HG03442 (cell line): ENCODE results near the gene NDUFAB1.
A peak's percentile ranks its signal among the peaks of the same experiment; 100 is the strongest.
"Not testable (repeated sequence)": the region's sequence is repeated elsewhere in the genome, so short reads cannot be mapped to it uniquely, and the experiment has no call there.

Experiments
- ATAC-seq: cut with Tn5 transposase; IDR thresholded peaks from one replicate; pipeline ENCODE4 v1.9.1; 2021; ENCODE audit warnings: mild to moderate bottlenecking, moderate library complexity; ENCODE audit not compliant: unreplicated experiment

NDUFAB1 gene

DNA sequence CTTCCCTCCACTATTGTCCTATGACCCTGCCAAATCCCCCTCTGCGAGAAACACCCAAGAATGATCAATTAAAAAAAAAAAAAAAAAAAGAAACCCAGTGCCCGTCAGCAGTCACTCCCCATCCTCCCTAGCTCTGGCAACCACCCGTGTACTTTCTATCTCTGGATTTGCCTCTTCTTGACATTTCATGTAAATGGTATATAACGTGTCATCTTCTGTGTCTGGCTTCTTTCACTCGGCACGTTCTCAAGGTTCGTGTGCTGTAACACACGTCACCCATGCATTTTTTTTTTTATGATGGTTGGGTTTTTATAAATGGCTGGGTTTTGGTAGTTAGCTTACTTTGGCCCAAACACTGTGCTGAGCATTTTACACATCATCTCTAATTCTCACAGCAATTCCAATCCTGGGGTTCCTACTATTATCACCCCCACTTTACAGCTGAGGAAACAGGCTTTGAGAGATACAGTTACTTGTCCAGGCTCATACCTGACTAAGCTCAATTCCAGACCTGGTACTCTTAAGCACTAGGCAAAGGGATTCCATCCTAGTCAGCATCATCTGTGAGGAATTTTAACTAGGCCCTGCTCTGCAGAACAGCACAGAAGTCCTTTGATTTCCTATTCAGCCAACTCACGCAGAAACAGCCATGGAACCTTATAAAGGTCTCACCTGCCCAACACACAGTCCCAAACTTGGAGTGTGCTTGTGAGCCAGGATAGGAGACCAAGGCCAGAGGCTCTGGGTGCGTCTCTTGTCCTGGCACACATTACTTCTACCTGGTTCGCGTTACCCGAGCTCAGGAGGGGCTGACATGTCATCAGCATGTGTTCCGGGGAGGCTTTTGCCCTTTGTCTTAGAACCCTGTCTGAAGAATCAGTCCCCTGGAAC, 11.7 kb downstream of the NDUFAB1 start:
- no peak for ATAC-seq

DNA sequence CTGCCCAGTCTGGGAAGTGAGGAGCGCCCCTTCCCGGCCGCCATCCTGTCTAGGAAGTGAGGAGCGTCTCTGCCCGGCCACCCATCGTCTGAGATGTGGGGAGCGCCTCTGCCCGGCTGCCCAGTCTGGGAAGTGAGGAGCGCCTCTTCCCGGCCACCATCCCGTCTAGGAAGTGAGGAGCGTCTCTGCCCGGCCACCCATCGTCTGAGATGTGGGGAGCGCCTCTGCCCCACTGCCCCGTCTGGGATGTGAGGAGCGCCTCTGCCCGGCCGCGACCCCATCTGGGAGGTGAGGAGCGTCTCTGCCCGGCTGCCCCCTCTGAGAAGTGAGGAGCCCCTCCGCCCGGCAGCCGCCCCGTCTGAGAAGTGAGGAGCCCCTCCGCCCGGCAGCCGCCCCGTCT, 12.8 kb downstream of the NDUFAB1 start:
- not testable (repeated sequence) for ATAC-seq

DNA sequence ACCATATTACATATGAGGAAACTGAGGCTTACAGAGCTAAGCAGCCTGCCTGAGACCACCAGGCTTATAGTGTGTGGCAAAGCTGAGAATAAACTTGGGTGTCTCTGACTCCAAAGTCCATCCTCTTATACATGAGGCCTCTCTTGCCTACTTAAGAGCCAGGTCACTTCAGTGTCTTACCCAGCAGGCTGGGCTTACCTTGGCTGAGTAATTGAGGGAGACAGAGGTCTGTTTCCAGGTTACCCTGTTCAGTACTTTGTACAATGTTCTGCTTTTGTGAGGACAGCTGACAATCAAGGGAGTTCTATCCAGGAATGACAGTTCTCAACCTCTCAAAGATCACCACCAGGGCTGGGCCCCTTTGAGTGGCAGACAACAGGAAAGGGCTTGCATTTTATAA, 14.4 kb downstream of the NDUFAB1 start:
- no peak for ATAC-seq

DNA sequence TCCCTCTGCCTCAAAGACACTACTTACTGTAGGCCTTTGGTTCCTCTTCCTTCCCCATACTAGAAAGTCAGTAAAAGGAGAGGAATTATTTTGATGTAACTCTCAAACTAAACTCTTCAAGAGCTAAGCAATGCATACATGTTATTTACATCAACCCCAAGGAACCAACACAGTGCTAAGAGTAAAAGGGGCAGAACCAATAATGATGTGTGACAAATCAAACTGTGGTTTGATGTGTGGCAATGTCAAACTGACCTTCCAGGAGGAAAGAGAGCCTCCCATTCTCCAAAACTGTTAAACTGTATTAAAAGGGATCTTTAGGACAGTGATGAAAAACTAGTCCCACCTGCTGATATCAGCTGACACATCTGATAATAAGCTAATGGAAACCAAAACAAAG, 15.7 kb downstream of the NDUFAB1 start:
- no peak for ATAC-seq

DNA sequence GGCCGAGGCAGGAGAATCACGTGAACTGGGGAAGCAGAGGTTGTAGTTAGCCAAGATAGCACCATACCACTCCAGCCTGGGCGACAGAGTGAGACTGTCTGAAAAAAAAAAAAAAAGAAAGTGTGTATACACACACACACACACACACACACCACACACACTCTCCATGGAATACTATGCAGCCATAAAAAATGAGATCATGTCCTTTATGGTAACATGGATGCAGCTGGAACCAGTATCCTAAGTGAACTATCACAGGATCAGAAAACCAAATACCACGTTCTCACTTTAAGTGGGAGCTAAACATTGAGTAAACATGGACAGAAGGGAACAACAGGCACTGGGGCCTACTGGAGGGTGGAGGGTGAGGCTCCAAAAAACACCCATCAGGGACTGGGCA, 16.7 kb downstream of the NDUFAB1 start:
- ATAC-seq, result no peak

DNA sequence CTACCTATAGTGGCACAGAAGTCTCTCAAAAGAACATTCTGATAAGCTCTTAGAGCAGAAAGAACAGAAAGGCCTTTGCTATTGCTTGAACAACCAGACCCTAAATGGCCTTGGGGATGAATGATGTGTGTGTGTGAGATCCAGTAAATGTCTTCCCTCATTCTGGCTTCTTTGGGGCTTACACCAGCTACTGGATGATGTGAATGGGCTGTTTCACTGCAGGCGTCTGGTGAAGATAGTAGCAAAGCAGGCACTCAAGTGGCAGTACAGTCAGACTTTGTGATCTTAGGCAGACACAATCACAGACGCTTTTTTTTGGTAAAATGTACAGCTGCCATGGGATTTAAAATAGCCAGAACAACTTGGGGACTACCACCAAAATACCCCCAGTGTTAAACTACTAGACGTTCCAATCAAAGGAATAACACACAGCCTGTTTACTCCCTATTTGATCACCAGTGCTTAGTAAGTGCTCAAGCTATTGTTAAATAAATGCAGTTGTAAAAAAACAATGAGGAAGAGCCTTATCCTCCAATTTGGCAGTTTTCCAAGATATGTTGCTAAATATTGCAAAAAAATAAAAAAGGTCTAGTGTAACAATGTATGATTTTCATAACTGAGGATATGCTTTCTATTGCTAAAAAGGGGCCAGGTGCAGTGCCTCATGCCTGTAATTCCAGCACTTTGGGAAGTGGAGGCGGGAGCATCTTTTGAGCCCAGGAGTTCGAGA, 17.9 kb downstream of the NDUFAB1 start:
- ATAC-seq, result no peak

DNA sequence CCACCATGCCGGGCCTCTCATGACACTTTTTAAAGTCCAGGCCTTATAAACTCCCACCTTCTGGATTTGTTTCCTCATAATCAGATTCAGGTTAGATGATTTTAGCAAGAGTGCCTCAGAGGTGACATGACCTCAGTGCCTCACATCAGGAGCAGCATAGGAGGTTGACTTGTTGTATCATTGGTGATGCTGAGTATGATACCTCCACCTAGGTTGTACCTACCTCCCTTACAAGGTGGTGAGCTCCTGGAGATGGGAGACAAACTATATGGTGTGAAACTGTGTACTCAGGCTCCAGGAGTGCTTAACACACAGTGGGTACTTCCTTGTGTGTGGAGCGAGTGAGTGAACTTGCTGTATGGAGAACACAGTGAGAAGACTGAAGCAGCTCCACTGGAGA, 18.6 kb downstream of the NDUFAB1 start:
- ATAC-seq, result no peak

DNA sequence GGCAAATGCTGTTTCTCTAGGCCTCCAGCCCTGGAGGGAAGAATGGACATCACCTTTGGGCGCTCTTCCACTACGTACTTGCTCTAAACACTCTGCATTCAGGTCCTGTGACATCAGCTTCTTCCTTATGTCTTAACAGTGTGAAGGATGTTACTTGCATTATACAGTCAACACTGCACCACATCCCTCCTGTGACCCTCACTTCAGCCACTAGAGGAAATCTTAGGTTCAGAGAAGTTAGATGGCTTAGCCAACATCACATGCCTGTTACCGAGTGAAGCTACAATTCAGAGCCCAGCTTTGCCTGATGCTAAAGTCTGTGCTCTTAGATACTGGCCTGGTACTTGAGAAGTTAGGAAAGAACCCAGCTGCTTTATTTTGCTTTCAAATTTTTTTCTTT, 20.3 kb downstream of the NDUFAB1 start:
- ATAC-seq, result no peak

DNA sequence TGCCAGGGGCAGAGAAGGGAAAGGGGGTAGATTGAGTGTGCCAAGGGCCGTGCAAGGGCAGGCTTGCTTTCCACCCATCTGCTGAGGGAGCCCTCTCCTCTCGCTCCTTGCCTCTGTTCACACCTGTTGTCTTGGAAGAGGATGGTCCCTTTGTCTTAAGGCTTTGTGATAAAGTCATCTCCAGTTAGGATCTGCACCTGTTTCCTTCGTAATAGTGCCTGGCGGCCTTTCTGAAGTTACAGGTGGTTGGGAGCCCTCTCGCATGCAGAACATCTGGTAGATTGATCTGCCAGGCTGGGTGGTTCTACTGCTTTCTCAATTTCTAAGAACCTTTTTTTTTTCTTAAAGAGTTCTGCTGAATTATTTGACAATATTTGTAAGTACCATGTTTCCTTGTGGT, 22.3 kb downstream of the NDUFAB1 start:
- ATAC-seq, result no peak

DNA sequence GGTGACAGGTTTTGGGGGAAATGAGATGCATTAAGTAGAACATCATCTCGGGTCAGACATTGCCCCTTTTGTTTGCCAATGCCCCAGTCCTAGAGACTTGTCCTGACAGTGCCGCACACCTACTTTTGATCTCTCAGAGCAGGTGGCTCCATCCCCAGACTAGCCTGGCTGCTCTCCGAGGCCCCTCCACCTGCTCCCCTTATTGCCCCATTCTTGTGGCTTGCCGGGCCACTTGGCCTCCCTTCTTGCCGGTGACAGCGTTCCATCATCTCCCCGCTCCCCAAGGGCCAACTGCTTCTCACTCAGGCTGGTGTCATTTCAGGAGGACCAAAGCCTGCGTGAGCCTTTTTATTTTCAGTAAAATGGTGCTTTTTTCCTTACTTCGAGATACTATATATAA, 23.7 kb downstream of the NDUFAB1 start:
- no peak for ATAC-seq

DNA sequence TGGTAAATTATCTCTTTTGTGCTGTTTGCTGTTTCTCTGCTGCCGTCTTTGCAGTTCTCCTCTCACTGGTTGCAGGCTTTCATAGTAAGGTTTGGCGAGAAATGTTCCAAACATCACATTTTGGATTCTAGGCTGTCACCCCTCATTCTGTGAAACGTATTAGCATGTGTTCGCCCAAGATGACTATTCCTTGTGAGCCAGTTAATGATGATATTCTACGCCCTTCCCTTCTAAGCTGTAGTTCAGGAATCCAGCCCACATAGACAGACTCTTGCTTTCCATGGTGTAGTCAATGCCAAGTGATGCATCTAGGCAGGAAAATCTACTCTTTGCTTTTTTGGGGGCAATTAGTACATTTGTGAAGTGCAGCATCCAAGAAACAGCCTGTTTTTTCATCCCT, 24.2 kb downstream of the NDUFAB1 start:
- ATAC-seq, result no peak

DNA sequence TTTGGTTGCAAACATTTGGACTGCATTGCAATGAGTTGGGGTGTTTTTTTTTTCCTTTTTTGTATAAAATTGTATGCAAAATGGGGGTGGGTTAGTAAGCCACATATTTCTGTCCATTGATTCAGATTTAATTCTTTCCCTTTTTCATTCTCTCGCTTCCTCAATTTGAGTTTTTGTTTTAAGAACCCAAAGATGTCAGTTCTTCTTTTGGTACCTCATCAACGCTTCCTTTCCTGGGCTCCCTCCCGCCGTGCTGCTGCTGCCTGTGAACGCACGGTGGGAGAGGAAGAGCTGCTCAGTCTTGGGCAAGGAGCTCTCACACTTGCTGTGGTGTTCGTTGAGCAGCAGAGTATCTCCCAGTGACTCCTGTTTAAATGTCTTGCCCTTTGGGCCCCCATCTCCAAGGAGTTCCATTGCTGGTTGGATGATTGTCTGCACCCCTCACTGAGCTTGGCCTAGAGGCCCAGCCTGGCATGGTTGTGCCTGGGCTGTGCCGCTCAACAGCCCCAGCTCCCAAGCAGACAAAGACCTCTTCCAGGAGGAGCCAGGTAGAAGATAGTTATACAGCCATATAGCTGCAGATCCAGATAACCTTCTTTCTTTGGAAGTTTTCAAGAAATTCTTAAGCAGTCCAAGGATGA, 25.0 kb downstream of the NDUFAB1 start:
- ATAC-seq, result no peak

DNA sequence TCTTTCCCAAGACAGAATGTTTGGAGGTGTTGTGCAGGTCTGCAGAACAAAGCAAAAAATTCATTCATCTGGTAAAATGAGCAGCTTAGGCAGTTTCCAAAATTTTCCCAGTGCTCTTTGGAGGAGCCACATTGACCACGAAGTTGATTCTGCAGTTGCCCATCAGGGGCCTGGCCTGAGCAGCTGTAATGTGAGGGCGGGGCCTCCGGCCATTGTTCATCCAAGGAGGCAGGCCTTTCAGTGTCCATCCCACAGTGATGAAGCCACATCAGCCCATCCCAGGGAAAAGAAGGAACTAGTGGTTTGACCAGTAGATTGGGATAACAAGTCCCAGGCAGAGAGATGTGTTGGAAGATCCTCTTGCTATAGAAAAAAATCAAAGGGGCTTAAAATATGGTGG, 28.5 kb downstream of the NDUFAB1 start:
- ATAC-seq, result no peak

DNA sequence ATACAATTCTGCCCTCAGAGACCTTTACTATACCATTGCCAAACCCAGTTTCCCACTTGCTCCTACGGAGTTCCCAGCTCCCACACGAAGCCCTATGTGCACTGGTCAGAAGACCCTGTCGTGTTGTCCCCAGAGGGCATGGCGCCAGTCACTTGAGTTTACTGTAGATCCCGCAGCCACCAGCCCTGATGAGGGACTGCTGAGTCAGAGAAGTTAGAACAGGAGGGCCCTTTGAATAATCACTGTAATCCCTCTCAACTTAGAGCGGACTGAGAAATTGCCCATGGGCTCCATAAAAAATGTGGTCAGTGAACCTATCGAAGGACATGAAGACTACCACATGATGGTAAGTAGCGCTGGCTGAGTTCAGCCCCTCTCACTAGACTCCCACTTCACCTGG, 29.4 kb downstream of the NDUFAB1 start:
- ATAC-seq, result no peak

DNA sequence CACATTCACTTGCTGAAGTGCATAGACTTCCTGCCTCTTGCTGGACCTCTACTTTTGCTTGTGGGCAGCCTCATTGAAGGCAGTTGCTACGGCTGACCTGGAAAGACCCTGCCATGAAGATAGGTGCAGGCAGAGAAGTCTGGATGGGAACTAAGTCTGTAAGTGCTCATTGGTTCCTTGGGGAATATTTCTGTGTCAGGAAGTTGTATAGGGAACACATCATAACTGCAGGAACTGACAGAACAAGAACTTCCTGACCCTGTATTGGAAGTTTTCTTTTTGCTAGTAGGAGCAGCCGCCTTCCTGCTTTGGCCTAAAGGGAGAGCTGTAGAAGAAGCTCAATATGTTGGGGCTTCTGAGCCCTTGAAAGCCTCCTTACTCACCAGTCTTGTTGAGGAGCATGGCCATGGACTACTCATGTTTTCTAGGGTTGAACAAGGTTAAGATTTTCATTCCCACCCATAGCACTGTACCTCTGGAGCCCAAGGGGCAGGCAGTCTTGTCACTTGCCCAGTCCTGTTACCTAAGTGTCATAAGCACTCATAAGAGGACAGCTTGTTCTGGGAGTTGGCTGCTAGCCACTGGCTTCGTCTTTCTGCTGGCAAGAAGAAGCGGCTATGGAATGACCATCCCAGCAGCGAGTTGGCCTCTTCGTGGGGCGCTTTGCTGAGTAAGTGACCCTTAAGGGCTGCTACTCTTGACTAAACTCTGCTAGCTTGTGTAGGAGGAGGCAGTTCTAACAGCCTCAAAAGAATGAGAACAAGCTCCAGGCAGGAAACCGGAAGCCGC, 31.3 kb downstream of the NDUFAB1 start:
- no peak for ATAC-seq

DNA sequence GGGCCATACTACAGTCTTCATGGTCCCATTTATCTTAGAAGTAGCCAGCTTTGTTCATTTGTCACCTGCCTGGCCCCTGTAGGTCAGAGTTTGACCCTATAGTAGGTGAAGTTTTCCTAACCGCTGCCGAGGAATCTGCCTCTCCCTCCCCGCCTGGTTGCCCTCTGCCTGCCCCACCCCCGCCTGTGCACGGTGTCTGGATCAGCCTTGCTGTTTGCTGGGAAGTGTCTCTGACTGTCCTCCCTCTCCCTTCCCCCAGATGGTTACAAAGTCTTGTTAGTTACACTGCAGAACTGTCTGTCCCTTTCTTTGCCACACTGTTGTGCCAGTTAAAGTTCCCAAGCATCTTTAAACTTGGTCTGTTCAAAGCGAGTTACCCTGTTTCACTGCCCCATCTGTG, 32.9 kb downstream of the NDUFAB1 start:
- no peak for ATAC-seq

DNA sequence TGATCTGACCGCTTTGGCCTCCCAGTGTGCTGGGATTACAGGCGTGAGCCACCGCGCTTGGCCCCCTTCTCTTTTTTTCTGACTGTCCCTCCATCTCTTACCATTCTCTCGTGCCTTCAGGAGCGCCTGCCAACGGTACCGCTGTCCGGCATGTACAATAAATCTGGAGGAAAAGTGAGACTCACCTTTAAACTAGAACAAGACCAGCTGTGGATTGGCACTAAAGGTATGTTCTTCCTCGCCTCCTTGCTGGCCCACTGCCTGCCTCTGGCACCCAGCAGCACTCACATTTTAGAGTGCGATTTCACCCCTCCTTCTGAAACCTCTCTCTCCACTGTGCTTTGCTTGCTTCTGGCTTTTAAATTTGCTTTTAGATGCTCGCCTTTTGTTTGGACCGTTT, 33.6 kb downstream of the NDUFAB1 start:
- ATAC-seq, result no peak

DNA sequence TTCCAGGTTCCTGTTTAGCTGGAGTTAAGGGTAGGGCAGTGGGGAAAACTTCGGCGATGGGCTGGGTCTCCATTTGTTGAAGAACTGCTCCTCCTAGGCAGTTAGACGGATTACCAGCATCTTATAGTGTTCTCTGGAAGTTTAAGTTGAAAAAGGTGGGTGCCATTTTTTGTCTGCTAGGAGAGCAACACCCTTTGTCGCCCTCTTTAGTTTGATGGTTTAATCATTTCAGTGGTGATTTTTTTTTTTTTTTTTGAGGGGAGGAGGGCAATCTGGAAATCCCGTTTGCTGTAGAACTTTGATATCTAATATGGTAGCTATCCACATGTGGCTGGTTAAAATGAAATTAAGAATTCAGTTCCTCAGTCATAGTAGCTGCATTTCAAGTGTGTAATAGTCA, 34.5 kb downstream of the NDUFAB1 start:
- ATAC-seq, result no peak

DNA sequence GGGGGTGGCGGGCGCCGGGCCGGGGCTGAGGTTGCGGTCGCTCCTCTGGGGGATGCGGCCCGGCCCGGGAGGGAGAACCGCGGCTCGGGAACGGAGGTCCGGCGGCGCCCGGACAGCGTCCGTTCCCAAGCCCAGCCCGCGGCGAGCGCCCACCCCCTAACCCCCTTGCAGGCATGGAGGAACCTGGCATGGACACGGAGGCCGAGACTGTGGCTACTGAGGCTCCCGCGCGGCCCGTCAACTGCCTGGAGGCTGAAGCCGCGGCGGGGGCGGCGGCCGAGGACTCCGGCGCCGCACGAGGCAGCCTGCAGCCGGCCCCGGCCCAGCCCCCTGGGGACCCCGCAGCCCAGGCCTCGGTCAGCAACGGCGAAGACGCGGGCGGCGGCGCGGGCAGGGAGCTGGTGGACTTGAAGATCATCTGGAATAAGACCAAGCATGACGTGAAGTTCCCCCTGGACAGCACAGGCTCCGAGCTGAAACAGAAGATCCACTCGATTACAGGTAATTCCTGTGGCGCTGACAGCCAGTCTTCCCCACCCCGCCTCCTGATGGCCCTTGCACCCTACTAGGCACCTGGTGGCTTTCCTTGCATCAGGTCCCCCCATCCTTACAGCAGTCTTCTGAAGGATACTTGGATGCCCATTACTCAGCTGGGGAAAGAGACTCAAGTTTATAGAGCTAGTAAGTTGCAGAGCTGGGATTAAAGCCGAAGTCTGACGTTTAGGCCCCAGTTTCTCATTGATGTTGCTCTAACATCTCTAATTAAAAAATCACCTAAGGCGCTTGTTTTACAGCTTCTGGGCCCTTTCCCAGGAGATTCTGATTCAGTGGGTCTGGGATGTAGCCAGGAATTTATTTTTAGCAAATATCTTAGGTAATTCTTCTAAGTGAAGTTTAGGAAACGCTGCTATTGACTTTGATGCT, 38.1 kb downstream of the NDUFAB1 start:
- ATAC-seq, result peak; percentile 10
